ENCODE results near the gene MTUS2.

The MTUS2 gene

GRCh38 chr13:28875846-28876615 is 55.9 kb downstream of the MTUS2 start:
- H3K36me3 ChIP-seq (ENCODE audit: control insufficient read depth, insufficient read depth, low read length) = no peaks in the 10 kb centered on the region
- DNase-seq = no peak
- no peak overlapping the region for H3K4me3 ChIP-seq (ENCODE audit: insufficient read depth, low read depth, low read length, poor library complexity, severe bottlenecking)
- H3K27me3 ChIP-seq (replicated peaks; ENCODE audit: control insufficient read depth, insufficient read depth, low read length, poor library complexity, severe bottlenecking) = no peaks in the 10 kb centered on the region
- H3K27ac ChIP-seq (ENCODE audit: insufficient read depth, low read length, poor library complexity, severe bottlenecking) = no peak overlapping the region
- H3K9me3 ChIP-seq (ENCODE audit: control insufficient read depth, low read length) = no peaks in the 10 kb centered on the region
- H3K4me1 ChIP-seq (ENCODE audit: control insufficient read depth, insufficient read depth, low read length, poor library complexity, severe bottlenecking) = no peaks in the 10 kb centered on the region

- H3K4me1 ChIP-seq (ENCODE audit: control insufficient read depth, insufficient read depth, low read length, poor library complexity, severe bottlenecking) = no peaks in the 10 kb centered on the region
- H3K9me3 ChIP-seq (ENCODE audit: control insufficient read depth, low read length) = no peaks in the 10 kb centered on the region
- no peak overlapping the region for H3K27ac ChIP-seq (ENCODE audit: insufficient read depth, low read length, poor library complexity, severe bottlenecking)
- no peaks in the 10 kb centered on the region for H3K36me3 ChIP-seq (ENCODE audit: control insufficient read depth, insufficient read depth, low read length)
- H3K27me3 ChIP-seq (replicated peaks; ENCODE audit: control insufficient read depth, insufficient read depth, low read length, poor library complexity, severe bottlenecking) = no peaks in the 10 kb centered on the region
- DNase-seq = no peak
- H3K4me3 ChIP-seq (ENCODE audit: insufficient read depth, low read depth, low read length, poor library complexity, severe bottlenecking) = no peak overlapping the region
Observed at GRCh38 chr13:28877408-28877807, 57.3 kb downstream of the MTUS2 start.

GRCh38 chr13:28885181-28885580 is 65.0 kb downstream of the MTUS2 start:
- no peaks in the 10 kb centered on the region for H3K9me3 ChIP-seq (ENCODE audit: control insufficient read depth, low read length)
- H3K4me3 ChIP-seq (ENCODE audit: insufficient read depth, low read depth, low read length, poor library complexity, severe bottlenecking) = no peak overlapping the region
- H3K36me3 ChIP-seq (ENCODE audit: control insufficient read depth, insufficient read depth, low read length) = no peaks in the 10 kb centered on the region
- no peak overlapping the region for H3K27ac ChIP-seq (ENCODE audit: insufficient read depth, low read length, poor library complexity, severe bottlenecking)
- no peaks in the 10 kb centered on the region for H3K27me3 ChIP-seq (replicated peaks; ENCODE audit: control insufficient read depth, insufficient read depth, low read length, poor library complexity, severe bottlenecking)
- DNase-seq = no peak
- H3K4me1 ChIP-seq (ENCODE audit: control insufficient read depth, insufficient read depth, low read length, poor library complexity, severe bottlenecking) = no peaks in the 10 kb centered on the region

GRCh38 chr13:28889086-28889732 is 69.1 kb downstream of the MTUS2 start:
- DNase-seq = no peak

GRCh38 chr13:28890712-28891111 is 70.6 kb downstream of the MTUS2 start:
- no peaks in the 10 kb centered on the region for H3K9me3 ChIP-seq (ENCODE audit: control insufficient read depth, low read length)
- H3K36me3 ChIP-seq (ENCODE audit: control insufficient read depth, insufficient read depth, low read length) = no peaks in the 10 kb centered on the region
- no peaks in the 10 kb centered on the region for H3K27me3 ChIP-seq (replicated peaks; ENCODE audit: control insufficient read depth, insufficient read depth, low read length, poor library complexity, severe bottlenecking)
- no peak for DNase-seq
- H3K4me3 ChIP-seq (ENCODE audit: insufficient read depth, low read depth, low read length, poor library complexity, severe bottlenecking) = no peak overlapping the region
- no peaks in the 10 kb centered on the region for H3K4me1 ChIP-seq (ENCODE audit: control insufficient read depth, insufficient read depth, low read length, poor library complexity, severe bottlenecking)
- no peak overlapping the region for H3K27ac ChIP-seq (ENCODE audit: insufficient read depth, low read length, poor library complexity, severe bottlenecking)

More at GRCh38 chr13:28889086-28889732, 69.1 kb downstream of the MTUS2 start:
- Histone ChIP-seq H3K27me3 (replicated peaks; ENCODE audit: control insufficient read depth, insufficient read depth, low read length, poor library complexity, severe bottlenecking) (no peaks in the 10 kb centered on the region), H3K4me3 (ENCODE audit: insufficient read depth, low read depth, low read length, poor library complexity, severe bottlenecking) (no peak overlapping the region), H3K9me3 (ENCODE audit: control insufficient read depth, low read length) (no peaks in the 10 kb centered on the region), H3K4me1 (ENCODE audit: control insufficient read depth, insufficient read depth, low read length, poor library complexity, severe bottlenecking) (no peaks in the 10 kb centered on the region), H3K36me3 (ENCODE audit: control insufficient read depth, insufficient read depth, low read length) (no peaks in the 10 kb centered on the region), H3K27ac (ENCODE audit: insufficient read depth, low read length, poor library complexity, severe bottlenecking) (no peak overlapping the region)

GRCh38 chr13:28918030-28918429 is 97.9 kb downstream of the MTUS2 start:
- DNase-seq = no peak
- Histone ChIP-seq H3K27me3 (replicated peaks; ENCODE audit: control insufficient read depth, insufficient read depth, low read length, poor library complexity, severe bottlenecking) (no peaks in the 10 kb centered on the region), H3K9me3 (ENCODE audit: control insufficient read depth, low read length) (no peaks in the 10 kb centered on the region), H3K4me3 (ENCODE audit: insufficient read depth, low read depth, low read length, poor library complexity, severe bottlenecking) (no peak overlapping the region), H3K36me3 (ENCODE audit: control insufficient read depth, insufficient read depth, low read length) (no peaks in the 10 kb centered on the region), H3K4me1 (ENCODE audit: control insufficient read depth, insufficient read depth, low read length, poor library complexity, severe bottlenecking) (no peaks in the 10 kb centered on the region), H3K27ac (ENCODE audit: insufficient read depth, low read length, poor library complexity, severe bottlenecking) (no peak overlapping the region)

GRCh38 chr13:28922341-28922740 is 102.2 kb downstream of the MTUS2 start:
- no peak for DNase-seq
- no peaks in the 10 kb centered on the region for H3K27me3 ChIP-seq (replicated peaks; ENCODE audit: control insufficient read depth, insufficient read depth, low read length, poor library complexity, severe bottlenecking)

GRCh38 chr13:28935104-28935503 is 115.0 kb downstream of the MTUS2 start:
- no peaks in the 10 kb centered on the region for H3K9me3 ChIP-seq (ENCODE audit: control insufficient read depth, low read length)
- no peak overlapping the region for H3K27ac ChIP-seq (ENCODE audit: insufficient read depth, low read length, poor library complexity, severe bottlenecking)
- no peaks in the 10 kb centered on the region for H3K4me1 ChIP-seq (ENCODE audit: control insufficient read depth, insufficient read depth, low read length, poor library complexity, severe bottlenecking)
- no peak overlapping the region for H3K4me3 ChIP-seq (ENCODE audit: insufficient read depth, low read depth, low read length, poor library complexity, severe bottlenecking)
- H3K27me3 ChIP-seq (replicated peaks; ENCODE audit: control insufficient read depth, insufficient read depth, low read length, poor library complexity, severe bottlenecking) = no peaks in the 10 kb centered on the region
- H3K36me3 ChIP-seq (ENCODE audit: control insufficient read depth, insufficient read depth, low read length) = no peaks in the 10 kb centered on the region
- no peak for DNase-seq

More at GRCh38 chr13:28922341-28922740, 102.2 kb downstream of the MTUS2 start:
- Histone ChIP-seq H3K9me3 (ENCODE audit: control insufficient read depth, low read length) (no peaks in the 10 kb centered on the region), H3K4me1 (ENCODE audit: control insufficient read depth, insufficient read depth, low read length, poor library complexity, severe bottlenecking) (no peaks in the 10 kb centered on the region), H3K36me3 (ENCODE audit: control insufficient read depth, insufficient read depth, low read length) (no peaks in the 10 kb centered on the region), H3K4me3 (ENCODE audit: insufficient read depth, low read depth, low read length, poor library complexity, severe bottlenecking) (no peak overlapping the region), H3K27ac (ENCODE audit: insufficient read depth, low read length, poor library complexity, severe bottlenecking) (no peak overlapping the region)

- DNase-seq = no peak
- Histone ChIP-seq H3K27ac (ENCODE audit: insufficient read depth, low read length, poor library complexity, severe bottlenecking) (no peak overlapping the region), H3K9me3 (ENCODE audit: control insufficient read depth, low read length) (no peaks in the 10 kb centered on the region)
Observed at GRCh38 chr13:28942906-28943305, 122.8 kb downstream of the MTUS2 start.

GRCh38 chr13:28953714-28954418 is 133.7 kb downstream of the MTUS2 start:
- no peak overlapping the region for H3K27ac ChIP-seq (ENCODE audit: insufficient read depth, low read length, poor library complexity, severe bottlenecking)
- no peaks in the 10 kb centered on the region for H3K36me3 ChIP-seq (ENCODE audit: control insufficient read depth, insufficient read depth, low read length)
- H3K4me1 ChIP-seq (ENCODE audit: control insufficient read depth, insufficient read depth, low read length, poor library complexity, severe bottlenecking) = no peaks in the 10 kb centered on the region
- H3K4me3 ChIP-seq (ENCODE audit: insufficient read depth, low read depth, low read length, poor library complexity, severe bottlenecking) = no peak overlapping the region
- no peaks in the 10 kb centered on the region for H3K9me3 ChIP-seq (ENCODE audit: control insufficient read depth, low read length)
- no peaks in the 10 kb centered on the region for H3K27me3 ChIP-seq (replicated peaks; ENCODE audit: control insufficient read depth, insufficient read depth, low read length, poor library complexity, severe bottlenecking)
- DNase-seq = no peak

More at GRCh38 chr13:28942906-28943305, 122.8 kb downstream of the MTUS2 start:
- H3K4me3 ChIP-seq (ENCODE audit: insufficient read depth, low read depth, low read length, poor library complexity, severe bottlenecking) = no peak overlapping the region
- H3K27me3 ChIP-seq (replicated peaks; ENCODE audit: control insufficient read depth, insufficient read depth, low read length, poor library complexity, severe bottlenecking) = no peaks in the 10 kb centered on the region
- H3K36me3 ChIP-seq (ENCODE audit: control insufficient read depth, insufficient read depth, low read length) = no peaks in the 10 kb centered on the region
- no peaks in the 10 kb centered on the region for H3K4me1 ChIP-seq (ENCODE audit: control insufficient read depth, insufficient read depth, low read length, poor library complexity, severe bottlenecking)
